GM12892 (cell line): ENCODE results near the gene NOVA1.

Experiments used
- DNase-seq: peaks from one replicate; pipeline ENCODE4 v3.0.0; 2011; ENCODE audit not compliant: insufficient read length
- FAIRE-seq: peaks from 2 replicates; lab custom pipeline; 2011; peaks lifted over from hg19 to GRCh38; lab: Jason Lieb, UNC
- POLR2A ChIP-seq: IDR thresholded peaks from 2 replicates; pipeline ENCODE4 v1.6.1; 2011; ENCODE audit warnings: low read depth, low read length, control low read depth
- POLR2AphosphoS5 ChIP-seq: IDR thresholded peaks from 2 replicates; pipeline ENCODE4 v1.6.1; 2011; ENCODE audit warnings: low read depth, low read length, control low read depth
- TAF1 ChIP-seq: IDR thresholded peaks from 2 replicates; pipeline ENCODE4 v1.6.1; 2011; ENCODE audit warnings: low read depth, mild to moderate bottlenecking, control low read depth, low read length, borderline replicate concordance

NOVA1 gene

GRCh38 chr14:26415618-26416123 is 182.2 kb downstream of the NOVA1 start:
- FAIRE-seq, result no peak
- TF ChIP-seq TAF1 (no peak), POLR2A (no peak), POLR2AphosphoS5 (no peak)

GRCh38 chr14:26414926-26415325 is 182.9 kb downstream of the NOVA1 start:
- DNase-seq (no peak), FAIRE-seq (no peak)
- TF ChIP-seq POLR2A, result no peak
- TF ChIP-seq POLR2AphosphoS5, result no peak

More at GRCh38 chr14:26415618-26416123, 182.2 kb downstream of the NOVA1 start:
- no peak for DNase-seq

GRCh38 chr14:26414103-26414502 is 183.7 kb downstream of the NOVA1 start:
- DNase-seq, result no peak
- no peak for FAIRE-seq
- TF ChIP-seq POLR2A (no peak), POLR2AphosphoS5 (no peak), TAF1 (no peak)

GRCh38 chr14:26412421-26412820 is 185.4 kb downstream of the NOVA1 start:
- TF ChIP-seq TAF1 (no peak), POLR2AphosphoS5 (no peak), POLR2A (no peak)

GRCh38 chr14:26410189-26410685 is 187.6 kb downstream of the NOVA1 start:
- TF ChIP-seq POLR2A (no peak), TAF1 (no peak), POLR2AphosphoS5 (no peak)
- DNase-seq (no peak), FAIRE-seq (no peak)

More at GRCh38 chr14:26412421-26412820, 185.4 kb downstream of the NOVA1 start:
- FAIRE-seq, result no peak
- no peak for DNase-seq

GRCh38 chr14:26404927-26405326 is 192.9 kb downstream of the NOVA1 start:
- TF ChIP-seq POLR2AphosphoS5 (no peak), TAF1 (no peak), POLR2A (no peak)
- FAIRE-seq, result no peak
- no peak for DNase-seq

- FAIRE-seq, result no peak
- TF ChIP-seq POLR2AphosphoS5, result no peak
- TF ChIP-seq TAF1, result no peak
- no peak for TF ChIP-seq POLR2A
- DNase-seq, result no peak
Observed at GRCh38 chr14:26403760-26404159, 194.1 kb downstream of the NOVA1 start.

- TF ChIP-seq POLR2AphosphoS5 (no peak), TAF1 (no peak), POLR2A (no peak)
- DNase-seq (no peak), FAIRE-seq (no peak)
Observed at GRCh38 chr14:26402126-26402525, 195.7 kb downstream of the NOVA1 start.

GRCh38 chr14:26401179-26401968 is 196.5 kb downstream of the NOVA1 start:
- FAIRE-seq (no peak), DNase-seq (no peak)
- no peak for TF ChIP-seq POLR2AphosphoS5
- no peak for TF ChIP-seq POLR2A
- no peak for TF ChIP-seq TAF1

- TF ChIP-seq TAF1 (no peak), POLR2A (no peak), POLR2AphosphoS5 (no peak)
- DNase-seq (no peak), FAIRE-seq (no peak)
Observed at GRCh38 chr14:26400373-26400772, 197.5 kb downstream of the NOVA1 start.

- no peak for TF ChIP-seq POLR2AphosphoS5
- TF ChIP-seq TAF1, result no peak
- TF ChIP-seq POLR2A, result no peak
- FAIRE-seq (no peak), DNase-seq (no peak)
Observed at GRCh38 chr14:26398616-26399015, 199.2 kb downstream of the NOVA1 start.
